Measurements from ENCODE around the gene PRKAR2B. TPM values are rescaled to one million over a fixed set of nuclear protein-coding genes. Genes with fewer than 3 reads are reported as not detected.

Gene PRKAR2B
- polyA plus RNA-seq, 2 donors: 2.9 to 6.5 TPM

GRCh38 chr7:107158028-107158427 lies 113.5 kb downstream of the PRKAR2B start:
- 82 to 89% methylated on average over 2 of the region's 2 CpGs for WGBS, 2 donors
- Histone ChIP-seq H3K4me3 (ENCODE audit: low read depth in 1 of 2, low read length in 2 of 2) (no peak overlapping the region), H3K4me1 (ENCODE audit: control insufficient read depth in 2 of 2, insufficient read depth in 2 of 2, low read length in 1 of 2) (no peaks in the 10 kb centered on the region), H3K27ac (ENCODE audit: low read depth in 2 of 2, low read length in 1 of 2) (no peak overlapping the region), H3K9me3 (ENCODE audit: control insufficient read depth in 2 of 2, insufficient read depth in 1 of 2, low read depth in 1 of 2, low read length in 1 of 2) (no peaks in the 10 kb centered on the region), H3K27me3 (ENCODE audit: control insufficient read depth in 1 of 2, insufficient read depth in 2 of 2, low read length in 2 of 2) (no peaks in the 10 kb centered on the region), H3K36me3 (ENCODE audit: control insufficient read depth in 2 of 2, insufficient read depth in 2 of 2, low read length in 1 of 2) (peaks cover 0 to 2% of the 10 kb centered on the region in 2 donors)

DNA sequence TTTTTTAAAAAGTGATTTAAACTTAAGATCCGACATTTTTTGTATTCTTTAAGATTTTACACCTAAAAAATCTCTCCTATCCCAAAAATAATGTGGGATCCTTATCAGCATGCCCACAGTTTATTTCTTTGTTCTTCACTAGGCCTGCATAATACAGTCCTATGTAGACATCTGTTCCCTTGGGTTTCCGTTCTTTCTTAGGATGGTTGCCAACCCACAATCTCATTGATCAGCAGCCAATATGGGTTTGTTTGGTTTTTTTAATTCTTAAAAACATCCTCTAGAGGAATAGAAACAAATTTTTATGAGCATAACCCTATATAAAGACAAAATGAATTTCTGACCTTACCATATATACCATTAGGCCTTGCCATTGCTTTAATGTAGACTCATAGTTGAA lies 115.9 kb downstream of the PRKAR2B start:
- WGBS, 2 donors: 79 to 83% methylated on average over 2 of the region's 2 CpGs
- Histone ChIP-seq H3K4me1 (ENCODE audit: control insufficient read depth in 2 of 2, insufficient read depth in 2 of 2, low read length in 1 of 2) (no peaks in the 10 kb centered on the region), H3K9me3 (ENCODE audit: control insufficient read depth in 2 of 2, insufficient read depth in 1 of 2, low read depth in 1 of 2, low read length in 1 of 2) (no peaks in the 10 kb centered on the region), H3K4me3 (ENCODE audit: low read depth in 1 of 2, low read length in 2 of 2) (no peak overlapping the region), H3K27me3 (ENCODE audit: control insufficient read depth in 1 of 2, insufficient read depth in 2 of 2, low read length in 2 of 2) (no peaks in the 10 kb centered on the region), H3K36me3 (ENCODE audit: control insufficient read depth in 2 of 2, insufficient read depth in 2 of 2, low read length in 1 of 2) (no peaks in the 10 kb centered on the region), H3K27ac (ENCODE audit: low read depth in 2 of 2, low read length in 1 of 2) (no peak overlapping the region)

DNA sequence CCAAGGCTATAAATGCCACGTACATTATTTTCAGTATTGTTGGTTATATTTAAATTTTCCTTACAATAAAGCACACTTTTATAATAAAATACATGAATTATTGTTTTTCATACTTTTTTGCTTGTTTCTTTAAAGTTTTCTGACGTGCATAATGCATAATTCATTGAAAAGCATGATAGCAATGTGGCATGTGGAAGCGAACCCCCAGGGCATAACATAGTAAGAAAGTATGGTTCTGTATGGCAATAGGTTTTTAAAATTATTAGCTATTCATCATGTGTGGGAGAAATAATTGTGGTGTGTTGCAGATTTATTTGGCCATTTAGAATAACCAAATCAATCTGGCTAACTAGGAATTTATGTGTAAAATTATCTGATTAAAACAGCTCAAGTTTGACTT lies 116.9 kb downstream of the PRKAR2B start:
- H3K4me1 ChIP-seq (ENCODE audit: control insufficient read depth in 2 of 2, insufficient read depth in 2 of 2, low read length in 1 of 2): no peaks in the 10 kb centered on the region
- 83 to 87% methylated on average over 3 of the region's 3 CpGs for WGBS, 2 donors
- no peak overlapping the region for H3K27ac ChIP-seq (ENCODE audit: low read depth in 2 of 2, low read length in 1 of 2)
- no peak overlapping the region for H3K4me3 ChIP-seq (ENCODE audit: low read depth in 1 of 2, low read length in 2 of 2)
- H3K36me3 ChIP-seq (ENCODE audit: control insufficient read depth in 2 of 2, insufficient read depth in 2 of 2, low read length in 1 of 2): no peaks in the 10 kb centered on the region
- no peaks in the 10 kb centered on the region for H3K27me3 ChIP-seq (ENCODE audit: control insufficient read depth in 1 of 2, insufficient read depth in 2 of 2, low read length in 2 of 2)
- H3K9me3 ChIP-seq (ENCODE audit: control insufficient read depth in 2 of 2, insufficient read depth in 1 of 2, low read depth in 1 of 2, low read length in 1 of 2): no peaks in the 10 kb centered on the region

GRCh38 chr7:107162475-107162874 lies 118.0 kb downstream of the PRKAR2B start:
- no peaks in the 10 kb centered on the region for H3K27me3 ChIP-seq (ENCODE audit: control insufficient read depth in 1 of 2, insufficient read depth in 2 of 2, low read length in 2 of 2)
- H3K4me1 ChIP-seq (ENCODE audit: control insufficient read depth in 2 of 2, insufficient read depth in 2 of 2, low read length in 1 of 2): no peaks in the 10 kb centered on the region
- 71 to 74% methylated on average over 5 of the region's 5 CpGs for WGBS, 2 donors

DNA sequence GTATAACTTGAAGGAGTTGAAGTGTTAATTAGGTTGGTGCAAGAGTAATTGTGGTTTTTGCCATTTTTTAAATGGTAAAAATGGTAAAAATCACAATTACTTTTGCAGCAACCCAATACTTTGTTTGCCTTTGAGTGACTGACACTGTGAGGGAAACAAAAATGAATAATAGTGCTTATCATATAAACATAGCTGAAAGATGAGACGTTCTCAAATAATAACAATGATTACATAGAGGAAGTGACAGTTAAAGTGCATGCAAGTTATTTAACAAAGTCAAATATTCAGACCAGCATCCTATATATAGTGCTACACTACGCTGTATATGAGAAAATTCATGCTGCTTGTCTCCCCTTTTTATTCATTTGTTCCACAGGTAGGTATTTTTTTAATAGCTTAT lies 119.6 kb downstream of the PRKAR2B start:
- 48 to 54% methylated on average over 2 of the region's 2 CpGs for WGBS, 2 donors
- Histone ChIP-seq H3K4me1 (ENCODE audit: control insufficient read depth in 2 of 2, insufficient read depth in 2 of 2, low read length in 1 of 2) (no peaks in the 10 kb centered on the region), H3K36me3 (ENCODE audit: control insufficient read depth in 2 of 2, insufficient read depth in 2 of 2, low read length in 1 of 2) (no peaks in the 10 kb centered on the region), H3K27me3 (ENCODE audit: control insufficient read depth in 1 of 2, insufficient read depth in 2 of 2, low read length in 2 of 2) (no peaks in the 10 kb centered on the region), H3K9me3 (ENCODE audit: control insufficient read depth in 2 of 2, insufficient read depth in 1 of 2, low read depth in 1 of 2, low read length in 1 of 2) (no peaks in the 10 kb centered on the region), H3K27ac (ENCODE audit: low read depth in 2 of 2, low read length in 1 of 2) (no peak overlapping the region), H3K4me3 (ENCODE audit: low read depth in 1 of 2, low read length in 2 of 2) (no peak overlapping the region)

More at GRCh38 chr7:107162475-107162874, 118.0 kb downstream of the PRKAR2B start:
- Histone ChIP-seq H3K27ac (ENCODE audit: low read depth in 2 of 2, low read length in 1 of 2) (no peak overlapping the region), H3K4me3 (ENCODE audit: low read depth in 1 of 2, low read length in 2 of 2) (no peak overlapping the region), H3K36me3 (ENCODE audit: control insufficient read depth in 2 of 2, insufficient read depth in 2 of 2, low read length in 1 of 2) (no peaks in the 10 kb centered on the region), H3K9me3 (ENCODE audit: control insufficient read depth in 2 of 2, insufficient read depth in 1 of 2, low read depth in 1 of 2, low read length in 1 of 2) (no peaks in the 10 kb centered on the region)

- WGBS, 2 donors: 79% methylated on average over 3 of the region's 3 CpGs
- H3K36me3 ChIP-seq (ENCODE audit: control insufficient read depth in 2 of 2, insufficient read depth in 2 of 2, low read length in 1 of 2): no peaks in the 10 kb centered on the region
- H3K27me3 ChIP-seq (ENCODE audit: control insufficient read depth in 1 of 2, insufficient read depth in 2 of 2, low read length in 2 of 2): no peaks in the 10 kb centered on the region
Observed at GRCh38 chr7:107165341-107165740, 120.8 kb downstream of the PRKAR2B start.

DNA sequence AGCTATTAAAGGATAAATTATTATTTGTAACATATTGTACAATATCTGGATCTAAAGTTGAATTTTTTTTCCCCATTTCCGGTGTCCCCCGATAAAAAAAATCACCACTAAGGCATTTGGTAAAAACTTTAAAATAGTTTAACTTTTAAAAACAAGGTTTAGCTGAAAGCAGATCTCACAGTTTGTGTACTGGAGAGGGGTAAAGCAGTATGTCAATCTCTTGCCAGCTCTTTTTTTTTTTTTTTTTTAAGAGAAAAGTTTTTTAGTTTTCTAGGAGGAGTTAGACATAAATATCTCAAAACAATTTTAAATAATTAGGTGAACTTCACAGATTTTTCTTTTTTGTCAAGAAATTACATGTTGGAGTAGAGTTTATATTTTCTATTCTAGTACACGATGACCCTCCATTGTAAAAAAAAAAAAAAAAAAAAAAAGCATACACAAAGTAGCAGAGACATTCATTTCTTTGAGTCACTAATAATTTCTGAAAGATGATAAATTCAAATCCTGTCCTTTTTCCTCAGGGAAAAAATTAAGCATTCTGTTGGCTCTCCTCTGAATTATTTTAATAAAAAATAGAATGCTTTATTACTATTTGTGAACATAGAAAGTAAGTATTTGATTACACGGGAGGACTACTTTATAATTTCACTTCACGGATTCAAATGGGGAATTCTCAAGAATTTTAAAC lies 122.4 kb downstream of the PRKAR2B start:
- H3K27ac ChIP-seq (ENCODE audit: low read depth in 2 of 2, low read length in 1 of 2): peak overlapping the region in 1 of 2 donors; percentile 100
- H3K4me1 ChIP-seq (ENCODE audit: control insufficient read depth in 2 of 2, insufficient read depth in 2 of 2, low read length in 1 of 2): no peaks in the 10 kb centered on the region
- H3K27me3 ChIP-seq (ENCODE audit: control insufficient read depth in 1 of 2, insufficient read depth in 2 of 2, low read length in 2 of 2): no peaks in the 10 kb centered on the region
- 37% methylated on average over 5 of the region's 5 CpGs for WGBS, 2 donors
- H3K36me3 ChIP-seq (ENCODE audit: control insufficient read depth in 2 of 2, insufficient read depth in 2 of 2, low read length in 1 of 2): peaks cover 0 to 2% of the 10 kb centered on the region in 2 donors
- H3K9me3 ChIP-seq (ENCODE audit: control insufficient read depth in 2 of 2, insufficient read depth in 1 of 2, low read depth in 1 of 2, low read length in 1 of 2): no peaks in the 10 kb centered on the region
- H3K4me3 ChIP-seq (ENCODE audit: low read depth in 1 of 2, low read length in 2 of 2): peak overlapping the region in 1 of 2 donors; percentile 62

More at GRCh38 chr7:107165341-107165740, 120.8 kb downstream of the PRKAR2B start:
- H3K27ac ChIP-seq (ENCODE audit: low read depth in 2 of 2, low read length in 1 of 2): no peak overlapping the region
- no peaks in the 10 kb centered on the region for H3K4me1 ChIP-seq (ENCODE audit: control insufficient read depth in 2 of 2, insufficient read depth in 2 of 2, low read length in 1 of 2)
- H3K4me3 ChIP-seq (ENCODE audit: low read depth in 1 of 2, low read length in 2 of 2): no peak overlapping the region
- no peaks in the 10 kb centered on the region for H3K9me3 ChIP-seq (ENCODE audit: control insufficient read depth in 2 of 2, insufficient read depth in 1 of 2, low read depth in 1 of 2, low read length in 1 of 2)

DNA sequence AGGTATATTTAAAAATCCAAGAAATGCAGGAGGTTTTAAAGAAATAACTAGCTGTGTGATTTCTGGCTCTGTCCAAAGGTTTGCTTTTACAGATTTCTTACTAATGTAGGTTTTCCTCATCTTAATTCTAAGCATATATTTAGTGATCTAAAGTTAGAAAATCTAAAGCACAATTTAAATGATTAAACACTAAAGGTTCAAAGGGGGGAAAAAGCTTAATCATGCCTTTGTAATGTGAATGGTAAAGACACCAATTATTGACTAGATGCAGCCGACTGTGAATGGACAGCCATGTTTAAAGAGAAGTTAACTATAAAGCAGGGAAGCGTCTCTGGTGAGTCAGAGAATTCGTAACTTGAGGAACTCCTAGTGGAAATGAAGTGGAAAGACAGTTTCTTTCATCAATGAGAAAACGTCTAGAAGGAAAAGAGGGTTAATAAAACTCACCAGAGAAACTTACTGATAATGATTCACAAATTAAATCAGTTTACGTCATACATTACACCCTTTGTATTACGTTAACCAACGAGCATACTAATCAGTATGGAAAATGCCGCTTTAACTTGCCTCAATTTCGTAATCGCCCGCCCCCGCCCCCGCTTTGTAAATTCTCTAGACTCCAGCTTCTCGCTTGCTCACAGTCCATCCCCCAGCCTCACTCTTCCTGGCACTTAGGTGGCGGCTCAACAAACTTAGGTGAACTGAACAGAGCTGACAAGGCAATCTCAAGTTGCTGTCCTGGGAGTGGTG lies 123.2 kb downstream of the PRKAR2B start:
- peak overlapping the region; percentile 100 for H3K27ac ChIP-seq (ENCODE audit: low read depth in 2 of 2, low read length in 1 of 2)
- 0 to 1% methylated on average over 15 of the region's 15 CpGs for WGBS, 2 donors
- H3K4me3 ChIP-seq (ENCODE audit: low read depth in 1 of 2, low read length in 2 of 2): peak overlapping the region; percentile 62 to 67
- H3K9me3 ChIP-seq (ENCODE audit: control insufficient read depth in 2 of 2, insufficient read depth in 1 of 2, low read depth in 1 of 2, low read length in 1 of 2): no peaks in the 10 kb centered on the region
- no peaks in the 10 kb centered on the region for H3K4me1 ChIP-seq (ENCODE audit: control insufficient read depth in 2 of 2, insufficient read depth in 2 of 2, low read length in 1 of 2)
- peaks cover 0 to 2% of the 10 kb centered on the region in 2 donors for H3K36me3 ChIP-seq (ENCODE audit: control insufficient read depth in 2 of 2, insufficient read depth in 2 of 2, low read length in 1 of 2)
- H3K27me3 ChIP-seq (ENCODE audit: control insufficient read depth in 1 of 2, insufficient read depth in 2 of 2, low read length in 2 of 2): no peaks in the 10 kb centered on the region

DNA sequence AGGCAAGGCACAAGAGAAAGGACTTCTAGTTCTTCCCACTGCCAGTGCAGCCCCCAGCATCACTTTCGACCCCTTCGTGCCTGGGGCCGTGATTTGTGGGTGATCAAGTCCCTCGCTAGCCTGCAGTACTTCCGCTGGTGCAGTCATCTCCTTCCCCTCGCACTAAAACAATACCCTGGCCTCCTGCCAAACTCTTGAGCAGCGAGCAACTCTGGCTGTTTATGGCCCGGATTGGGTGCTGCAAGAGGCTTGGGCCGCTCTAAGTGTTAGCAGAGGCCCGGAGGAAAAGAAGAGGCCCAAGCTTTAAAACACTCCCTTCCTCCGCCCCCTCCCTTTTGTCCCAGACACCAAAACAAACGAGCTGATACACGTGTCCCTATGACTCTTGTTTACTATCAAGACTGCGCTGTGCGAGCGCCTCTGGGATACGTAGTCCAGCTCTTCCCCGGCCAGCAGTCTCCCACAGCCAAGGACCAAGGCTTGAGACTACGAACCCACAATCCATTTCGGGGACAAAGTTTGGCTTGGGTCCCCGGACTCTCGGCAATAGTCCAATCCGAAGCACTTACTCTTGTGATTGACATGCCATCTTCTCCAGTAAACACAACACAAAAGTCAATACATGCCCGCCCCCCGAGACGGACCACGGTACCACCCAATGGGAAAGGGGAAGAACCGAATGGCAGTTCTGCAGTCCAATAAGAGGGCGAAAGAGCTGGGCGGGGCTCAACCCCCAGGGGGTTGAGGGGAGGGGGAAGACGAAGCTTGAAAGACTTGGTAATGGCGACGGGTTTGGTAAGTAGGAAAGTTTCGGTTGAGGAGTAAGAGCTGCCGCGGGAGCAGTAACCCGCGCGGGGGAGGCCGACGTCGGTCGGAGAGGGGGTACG lies 124.0 kb downstream of the PRKAR2B start, which contains the start of gene HBP1:
TSS of gene HBP1 (plus strand) at position 771 of the 887 bp plus-strand sequence. CDS start 10,891 bp downstream, outside the sequence.
- Histone ChIP-seq H3K27me3 (ENCODE audit: control insufficient read depth in 1 of 2, insufficient read depth in 2 of 2, low read length in 2 of 2) (no peaks in the 10 kb centered on the region), H3K9me3 (ENCODE audit: control insufficient read depth in 2 of 2, insufficient read depth in 1 of 2, low read depth in 1 of 2, low read length in 1 of 2) (no peaks in the 10 kb centered on the region), H3K36me3 (ENCODE audit: control insufficient read depth in 2 of 2, insufficient read depth in 2 of 2, low read length in 1 of 2) (peaks cover 0 to 2% of the 10 kb centered on the region in 2 donors), H3K27ac (ENCODE audit: low read depth in 2 of 2, low read length in 1 of 2) (peak within 1 kb of the TSS; percentile 100), H3K4me1 (ENCODE audit: control insufficient read depth in 2 of 2, insufficient read depth in 2 of 2, low read length in 1 of 2) (no peaks in the 10 kb centered on the region), H3K4me3 (ENCODE audit: low read depth in 1 of 2, low read length in 2 of 2) (peak within 1 kb of the TSS; percentile 97 to 99)
- WGBS, 2 donors: 0% methylated on average over 44 of the region's 44 CpGs
